HG03108 (cell line): ENCODE measurements around the gene FAM83E.

Source experiments
- ATAC-seq: cut with Tn5 transposase; IDR thresholded peaks from one replicate; pipeline ENCODE4 v1.9.1; 2021; ENCODE audit warnings: moderate library complexity; ENCODE audit not compliant: unreplicated experiment

FAM83E gene

DNA sequence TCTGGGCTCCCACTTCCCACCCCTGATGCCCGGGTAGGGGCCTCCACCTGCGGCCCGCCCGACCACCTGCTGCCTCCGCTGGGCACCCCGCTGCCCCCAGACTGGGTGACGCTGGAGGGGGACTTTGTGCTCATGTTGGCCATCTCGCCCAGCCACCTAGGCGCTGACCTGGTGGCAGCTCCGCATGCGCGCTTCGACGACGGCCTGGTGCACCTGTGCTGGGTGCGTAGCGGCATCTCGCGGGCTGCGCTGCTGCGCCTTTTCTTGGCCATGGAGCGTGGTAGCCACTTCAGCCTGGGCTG lies 14.4 kb upstream of the FAM83E start:
- no peak for ATAC-seq

DNA sequence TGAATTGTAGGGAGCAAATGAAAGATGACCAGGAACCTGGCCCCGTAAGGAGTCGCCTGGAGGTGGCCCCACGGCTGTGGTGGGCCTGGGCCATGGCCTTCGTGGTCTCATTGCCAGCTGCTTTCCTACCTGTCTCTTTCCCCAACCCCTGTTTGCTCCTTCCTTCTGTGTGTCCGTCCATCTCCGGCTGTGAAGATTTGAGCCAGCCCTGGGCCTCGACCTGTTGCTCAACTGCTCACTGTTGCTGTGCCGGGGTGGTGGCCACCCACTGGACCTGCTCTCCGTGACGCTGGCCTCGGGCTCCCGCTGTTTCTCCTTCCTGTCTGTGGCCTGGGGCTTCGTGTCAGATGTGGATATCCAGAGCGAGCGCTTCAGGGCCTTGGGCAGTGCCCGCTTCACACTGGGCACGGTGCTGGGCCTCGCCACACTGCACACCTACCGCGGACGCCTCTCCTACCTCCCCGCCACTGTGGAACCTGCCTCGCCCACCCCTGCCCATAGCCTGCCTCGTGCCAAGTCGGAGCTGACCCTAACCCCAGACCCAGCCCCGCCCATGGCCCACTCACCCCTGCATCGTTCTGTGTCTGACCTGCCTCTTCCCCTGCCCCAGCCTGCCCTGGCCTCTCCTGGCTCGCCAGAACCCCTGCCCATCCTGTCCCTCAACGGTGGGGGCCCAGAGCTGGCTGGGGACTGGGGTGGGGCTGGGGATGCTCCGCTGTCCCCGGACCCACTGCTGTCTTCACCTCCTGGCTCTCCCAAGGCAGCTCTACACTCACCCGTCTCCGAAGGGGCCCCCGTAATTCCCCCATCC lies 13.8 kb upstream of the FAM83E start:
- ATAC-seq, result no peak

DNA sequence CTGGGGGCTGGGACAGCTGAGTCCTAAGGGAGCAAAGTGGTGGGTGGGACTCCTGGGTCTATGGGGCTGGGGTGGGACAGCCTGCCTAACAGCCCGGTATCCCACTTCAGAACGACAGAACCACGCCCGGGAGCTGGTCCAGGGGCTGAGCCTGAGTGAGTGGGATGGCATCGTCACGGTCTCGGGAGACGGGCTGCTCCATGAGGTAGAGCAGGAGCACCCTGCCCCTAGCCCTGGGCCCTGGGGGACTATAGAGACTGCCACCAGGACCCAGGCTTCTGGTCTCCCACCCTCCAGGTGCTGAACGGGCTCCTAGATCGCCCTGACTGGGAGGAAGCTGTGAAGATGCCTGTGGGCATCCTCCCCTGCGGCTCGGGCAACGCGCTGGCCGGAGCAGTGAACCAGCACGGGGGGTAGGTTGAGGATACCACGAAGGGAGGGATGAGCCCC lies 13.0 kb upstream of the FAM83E start:
- ATAC-seq, result no peak

DNA sequence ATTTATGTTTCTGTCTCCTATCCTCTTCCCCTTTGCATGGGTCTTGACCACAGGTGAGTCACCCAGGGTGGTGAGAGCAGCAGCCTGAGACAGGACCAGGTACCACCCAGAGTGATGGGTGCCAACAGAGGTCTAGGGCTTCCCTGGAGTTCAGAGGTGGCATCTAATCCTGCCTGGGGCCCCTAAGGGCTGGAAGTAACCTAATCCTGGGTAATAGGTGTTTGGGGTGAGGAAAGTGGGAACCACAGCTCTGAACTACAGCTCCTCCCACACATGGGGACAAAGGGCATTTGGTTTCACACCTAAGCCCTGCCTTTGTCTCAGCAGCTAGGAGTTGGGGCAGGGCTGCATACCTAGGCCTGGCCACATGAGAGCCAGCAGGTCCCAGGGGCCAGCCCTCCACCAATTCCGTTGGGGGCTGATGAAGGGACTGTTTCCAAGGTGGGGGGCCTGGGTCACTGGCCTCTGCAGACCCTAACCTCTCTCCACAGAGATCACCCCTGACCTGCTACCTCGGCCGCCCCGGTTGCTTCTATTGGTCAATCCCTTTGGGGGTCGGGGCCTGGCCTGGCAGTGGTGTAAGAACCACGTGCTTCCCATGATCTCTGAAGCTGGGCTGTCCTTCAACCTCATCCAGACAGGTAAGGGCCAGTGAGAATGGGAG lies 12.5 kb upstream of the FAM83E start:
- no peak for ATAC-seq

DNA sequence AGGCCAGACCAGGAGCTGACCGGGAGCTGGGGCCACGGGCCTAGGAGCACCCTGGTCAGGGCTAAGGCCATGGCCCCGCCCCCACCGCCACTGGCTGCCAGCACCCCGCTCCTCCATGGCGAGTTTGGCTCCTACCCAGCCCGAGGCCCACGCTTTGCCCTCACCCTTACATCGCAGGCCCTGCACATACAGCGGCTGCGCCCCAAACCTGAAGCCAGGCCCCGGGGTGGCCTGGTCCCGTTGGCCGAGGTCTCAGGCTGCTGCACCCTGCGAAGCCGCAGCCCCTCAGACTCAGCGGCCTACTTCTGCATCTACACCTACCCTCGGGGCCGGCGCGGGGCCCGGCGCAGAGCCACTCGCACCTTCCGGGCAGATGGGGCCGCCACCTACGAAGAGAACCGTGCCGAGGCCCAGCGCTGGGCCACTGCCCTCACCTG lies 11.0 kb upstream of the FAM83E start:
- no peak for ATAC-seq

DNA sequence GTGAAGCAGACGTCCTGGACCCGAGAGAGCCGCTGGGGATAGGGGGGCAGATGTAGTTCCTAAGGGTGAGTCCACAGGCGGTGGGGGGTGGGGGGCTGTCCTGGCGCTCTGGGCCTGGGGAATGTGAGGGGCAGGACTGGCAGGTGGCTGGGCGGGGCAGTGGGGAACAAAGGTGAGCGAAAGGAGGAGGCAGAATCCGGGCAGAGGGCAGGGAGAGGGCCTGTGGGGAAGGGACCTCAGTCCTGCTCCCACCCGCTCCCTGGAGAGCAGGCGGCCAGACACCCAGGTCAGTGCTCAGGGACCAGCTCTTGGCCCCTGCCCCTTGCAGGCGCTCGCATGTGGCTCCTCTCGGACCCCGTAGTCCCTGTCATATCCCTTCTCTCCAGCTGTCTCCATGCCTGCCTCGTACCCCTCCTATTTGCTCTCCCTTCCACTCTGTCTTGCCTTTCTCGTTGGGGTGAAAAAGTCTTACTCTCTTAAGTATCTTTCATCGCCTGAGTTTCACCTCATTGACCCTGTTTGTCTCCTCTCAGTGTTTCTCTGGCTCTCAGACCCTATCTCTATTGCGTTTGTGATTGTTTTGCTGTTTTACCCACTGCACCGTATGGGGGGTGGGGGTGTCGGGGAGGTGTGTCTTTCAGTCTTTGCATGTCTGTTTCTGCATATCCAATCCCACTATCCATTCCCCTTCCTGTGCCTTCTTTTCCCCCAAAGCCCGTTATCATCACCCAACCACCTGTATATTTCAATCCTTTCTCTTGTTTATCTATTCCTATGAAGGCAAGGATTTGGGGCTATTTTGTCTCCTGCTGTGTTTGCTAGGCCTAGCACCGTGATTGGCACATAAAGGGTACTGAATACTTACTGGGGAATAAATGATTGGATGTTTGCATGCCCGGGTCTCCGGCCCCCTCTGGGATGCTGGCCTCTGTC lies 10.2 kb upstream of the FAM83E start:
- ATAC-seq, result no peak

DNA sequence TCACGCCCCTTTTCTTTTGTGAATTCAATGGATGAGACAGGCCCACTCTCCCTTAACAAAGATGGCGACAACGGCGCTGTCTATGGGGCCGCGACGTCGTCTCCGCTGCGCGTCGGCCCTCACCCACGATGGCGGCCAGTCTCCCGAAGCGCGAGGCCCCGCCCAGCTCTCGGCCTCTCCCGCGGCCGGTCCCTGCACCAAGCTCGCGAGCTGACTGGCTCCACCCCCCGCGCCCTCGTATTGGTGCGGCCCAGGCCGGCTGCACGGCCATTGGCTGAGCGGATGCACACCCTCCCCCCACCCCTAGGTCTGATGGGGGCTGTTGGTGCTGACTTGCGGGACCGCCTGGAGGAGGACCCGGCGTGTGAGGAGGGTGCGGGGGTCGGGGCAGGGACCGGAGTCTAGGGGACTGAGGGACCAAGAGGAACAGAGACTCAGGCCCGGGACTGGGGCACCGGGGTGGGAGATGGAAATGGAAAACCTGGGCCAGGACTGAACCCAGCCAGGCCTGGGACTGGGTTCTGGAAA lies 9.3 kb upstream of the FAM83E start:
- peak; percentile 65 for ATAC-seq

DNA sequence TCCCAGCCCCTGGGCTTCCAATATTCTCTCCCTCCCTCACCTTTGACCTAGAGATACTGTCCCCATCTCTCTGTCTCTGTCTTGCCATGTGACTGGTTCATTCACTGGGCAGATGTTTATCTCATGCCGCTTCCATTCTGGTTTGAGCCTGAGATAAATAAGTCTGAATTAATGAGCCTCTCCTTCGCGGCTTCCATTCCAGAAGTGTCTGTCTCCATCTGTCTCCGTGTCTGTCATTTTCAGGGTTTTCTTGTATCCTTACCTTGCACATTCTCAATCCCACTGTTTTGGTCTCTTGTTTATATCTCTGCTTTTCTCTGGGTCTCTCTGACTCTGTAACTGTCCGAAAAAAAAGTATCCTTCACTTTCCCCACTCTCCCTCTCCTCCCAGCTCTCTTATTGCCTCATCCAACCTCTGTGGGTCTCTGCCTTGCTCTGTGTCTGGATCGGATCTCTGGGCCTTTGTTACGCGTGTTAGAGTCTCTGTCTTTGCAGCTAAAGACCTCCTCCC lies 8.7 kb upstream of the FAM83E start:
- ATAC-seq, result no peak

DNA sequence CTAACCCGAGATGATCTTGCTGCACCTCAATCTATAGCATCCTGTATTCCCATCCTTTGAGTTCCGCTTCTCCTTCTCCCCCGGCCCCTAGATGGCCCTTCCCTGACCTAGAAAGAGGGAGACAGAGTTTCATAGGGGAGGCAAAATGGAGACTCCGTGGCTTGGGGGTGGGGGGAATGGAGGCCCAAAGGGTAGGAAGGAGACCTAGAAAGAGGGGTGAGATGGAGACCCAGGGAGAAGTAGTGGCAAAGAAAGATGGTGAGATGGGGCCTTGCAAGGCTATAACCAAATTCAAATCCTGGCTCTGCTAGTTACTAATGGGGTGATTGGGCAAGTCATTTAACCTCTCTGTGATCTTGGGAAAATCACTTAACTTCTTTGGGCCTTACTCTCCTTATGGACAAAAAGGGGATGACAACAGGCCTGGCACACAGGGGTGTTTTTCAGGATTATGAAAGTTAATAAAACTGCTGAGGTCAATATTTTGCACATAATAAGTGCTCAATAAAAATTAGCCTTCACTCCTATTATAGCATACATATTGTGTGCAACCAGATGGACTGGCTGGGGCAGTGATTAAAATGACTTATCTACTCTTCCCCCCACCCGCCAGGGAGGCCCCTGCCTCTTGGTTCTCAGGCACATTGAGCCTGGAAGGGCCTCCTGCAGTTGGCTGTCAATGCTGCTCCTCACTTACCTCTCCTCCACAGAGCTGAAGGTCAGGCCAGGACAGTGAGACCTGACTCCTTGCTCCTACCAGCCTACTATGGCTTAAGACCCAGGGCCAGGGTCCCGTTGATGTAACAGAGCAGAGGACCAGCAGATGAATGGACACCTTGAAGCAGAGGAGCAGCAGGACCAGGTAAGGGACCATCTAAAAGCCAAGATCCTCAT lies 5.1 kb upstream of the FAM83E start:
- ATAC-seq, result no peak

DNA sequence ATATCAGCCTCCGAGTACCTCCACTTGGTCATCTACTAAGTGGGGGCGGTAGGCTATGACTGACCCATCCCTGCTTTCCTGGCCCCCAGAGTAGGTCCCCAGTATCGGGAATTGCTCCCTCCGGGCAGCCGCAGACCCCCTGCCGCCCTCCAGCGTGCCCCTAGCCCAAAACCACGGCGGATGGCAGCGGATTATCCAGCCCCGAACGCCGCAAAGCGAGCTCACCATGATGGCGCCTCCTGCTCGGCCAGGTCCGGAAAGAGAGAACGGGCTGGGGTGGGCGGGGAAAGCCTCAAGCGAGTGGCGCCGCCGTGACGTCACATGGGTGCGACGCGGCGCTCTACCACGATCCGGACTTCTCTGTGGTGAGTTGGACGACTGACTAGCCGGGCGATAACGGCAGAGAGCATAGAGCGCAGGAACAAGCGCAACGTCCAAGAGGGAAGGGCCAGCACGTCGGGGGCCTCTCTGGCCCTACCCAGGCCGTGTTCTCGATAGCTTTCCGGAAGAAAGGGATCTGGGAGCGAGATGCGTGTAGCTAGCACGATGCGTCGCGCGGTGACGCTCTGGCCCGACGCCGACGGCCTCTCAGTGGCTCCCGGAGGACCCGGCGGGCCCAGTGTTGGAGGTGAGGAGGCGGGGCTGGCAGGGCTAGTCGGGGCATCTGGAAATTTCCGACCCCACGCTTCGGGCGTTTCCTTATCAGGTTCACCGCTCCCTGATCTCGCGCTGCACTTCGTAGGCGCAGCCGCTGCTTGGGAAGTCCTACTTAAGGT lies 4.2 kb upstream of the FAM83E start, which contains the start of the genes RPL18 and SPHK2:
RPL18 (minus strand) TSS at position 263 of the 776 bp plus-strand sequence; CDS start at position 228, 35 bp downstream.
SPHK2 (plus strand) TSS at position 591 of the 776 bp plus-strand sequence. CDS start 1,009 bp downstream, outside the sequence.
- ATAC-seq, result peak; percentile 77

DNA sequence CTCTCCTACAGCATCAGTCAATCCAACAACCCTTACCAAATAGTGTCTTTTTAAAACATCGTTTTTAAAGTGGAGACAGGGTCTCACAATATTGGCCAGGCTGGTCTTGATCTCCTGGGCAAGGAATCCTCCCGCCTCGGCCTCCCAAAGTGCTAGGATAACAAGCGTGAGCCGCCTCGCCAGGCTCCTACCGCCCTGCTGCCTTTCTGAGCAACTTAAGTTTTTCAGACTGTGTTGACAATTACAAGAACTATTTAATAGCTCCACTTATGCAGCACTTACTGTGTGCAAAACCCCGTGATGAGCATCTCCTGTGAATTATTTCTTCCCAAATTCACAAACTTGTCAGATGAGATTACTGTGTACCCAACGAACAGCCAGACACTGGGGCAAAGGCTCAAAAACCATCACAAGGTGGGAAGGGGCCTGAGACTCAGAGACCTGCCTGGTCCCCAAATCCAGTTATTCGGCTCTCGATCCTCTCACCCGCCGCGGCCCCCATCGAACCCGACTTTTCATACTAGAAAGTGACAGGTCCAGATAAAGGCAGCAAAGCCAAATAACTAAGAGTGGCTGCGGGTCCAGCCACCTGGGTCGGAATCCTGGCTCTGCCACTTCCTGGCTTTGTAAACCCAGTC lies 3.5 kb upstream of the FAM83E start:
- ATAC-seq, result no peak

DNA sequence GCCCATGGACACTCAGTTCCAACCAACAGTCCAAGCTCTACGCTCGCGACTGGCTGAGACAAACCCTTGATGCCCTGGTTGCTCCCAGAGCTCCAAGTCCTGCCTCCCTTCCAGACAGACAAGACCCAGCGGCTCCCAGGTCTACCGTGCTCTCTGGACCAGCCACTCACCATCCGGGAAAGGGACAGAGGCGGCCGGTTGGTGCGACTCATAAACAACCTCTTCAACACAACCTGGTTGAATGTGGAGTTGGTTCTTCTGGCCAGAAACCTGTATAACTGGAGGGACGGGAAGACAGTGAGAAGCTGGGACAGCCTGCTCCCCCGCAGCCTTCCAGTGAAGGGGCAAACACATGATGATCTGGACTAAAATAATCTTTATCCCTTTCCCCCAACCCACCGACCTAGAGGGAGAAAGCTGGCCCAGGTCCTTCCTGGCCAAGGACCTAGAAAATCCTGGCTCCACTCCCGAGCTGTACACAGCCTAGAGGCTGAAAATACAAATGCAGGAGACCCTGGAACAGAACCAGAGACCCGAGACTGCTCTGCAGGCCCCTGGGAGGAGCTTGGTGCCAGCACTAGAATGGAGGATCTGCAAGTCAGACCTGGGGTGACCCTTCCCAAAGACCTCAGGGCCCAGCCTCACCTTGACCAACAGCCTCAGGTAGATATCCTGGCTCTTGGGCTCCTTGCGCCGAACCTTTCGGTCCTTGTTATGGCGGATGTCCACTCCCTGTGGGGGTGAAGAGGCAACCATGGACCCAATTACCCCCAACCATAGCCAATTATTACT lies 2.5 kb upstream of the FAM83E start:
- ATAC-seq, result no peak

DNA sequence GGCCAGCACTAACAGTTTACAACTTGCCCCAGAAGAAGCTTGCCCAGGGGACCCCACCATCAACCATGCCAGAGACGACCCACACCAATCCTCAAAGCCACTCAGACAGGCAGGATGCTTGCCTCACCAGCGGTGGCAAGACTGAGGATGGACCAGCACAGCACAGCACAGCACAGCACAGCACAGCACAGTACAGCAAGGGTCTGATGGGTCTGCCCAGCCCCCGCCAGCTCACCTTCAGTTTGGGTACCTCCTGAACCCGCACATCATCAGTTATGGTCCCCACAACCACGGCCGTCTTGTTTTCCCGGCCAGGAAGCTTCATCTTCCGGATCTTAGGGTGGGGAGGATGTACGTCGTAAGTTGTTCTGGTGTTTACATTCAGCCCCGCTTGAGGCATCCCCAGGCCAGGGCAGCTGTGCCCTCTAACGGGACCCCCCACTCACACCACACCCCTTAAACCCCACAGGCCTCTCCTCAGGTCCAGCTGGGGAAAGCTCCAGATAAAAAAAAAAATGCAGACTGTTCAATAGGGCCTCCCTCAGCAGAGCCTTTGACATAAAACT lies 1.7 kb upstream of the FAM83E start:
- ATAC-seq, result no peak

DNA sequence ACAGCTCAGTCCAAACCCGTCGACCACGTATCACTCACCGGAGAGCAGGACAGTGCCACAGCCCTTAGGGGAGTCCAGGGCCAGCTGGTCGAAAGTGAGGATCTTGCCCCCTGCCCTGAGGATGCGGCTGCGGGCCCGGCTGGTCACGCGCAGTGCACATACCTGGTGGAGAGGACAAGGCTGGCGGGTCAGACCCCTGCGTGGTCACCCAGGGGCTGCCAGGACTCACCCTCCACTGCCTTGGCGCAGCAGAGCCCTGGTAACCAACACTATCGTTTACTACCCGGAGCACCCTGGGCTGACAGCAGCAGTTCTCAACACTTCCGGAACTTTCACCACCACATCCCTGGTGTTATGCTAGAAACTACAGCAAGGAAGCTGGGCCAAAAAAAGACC lies 1.2 kb upstream of the FAM83E start:
- no peak for ATAC-seq

DNA sequence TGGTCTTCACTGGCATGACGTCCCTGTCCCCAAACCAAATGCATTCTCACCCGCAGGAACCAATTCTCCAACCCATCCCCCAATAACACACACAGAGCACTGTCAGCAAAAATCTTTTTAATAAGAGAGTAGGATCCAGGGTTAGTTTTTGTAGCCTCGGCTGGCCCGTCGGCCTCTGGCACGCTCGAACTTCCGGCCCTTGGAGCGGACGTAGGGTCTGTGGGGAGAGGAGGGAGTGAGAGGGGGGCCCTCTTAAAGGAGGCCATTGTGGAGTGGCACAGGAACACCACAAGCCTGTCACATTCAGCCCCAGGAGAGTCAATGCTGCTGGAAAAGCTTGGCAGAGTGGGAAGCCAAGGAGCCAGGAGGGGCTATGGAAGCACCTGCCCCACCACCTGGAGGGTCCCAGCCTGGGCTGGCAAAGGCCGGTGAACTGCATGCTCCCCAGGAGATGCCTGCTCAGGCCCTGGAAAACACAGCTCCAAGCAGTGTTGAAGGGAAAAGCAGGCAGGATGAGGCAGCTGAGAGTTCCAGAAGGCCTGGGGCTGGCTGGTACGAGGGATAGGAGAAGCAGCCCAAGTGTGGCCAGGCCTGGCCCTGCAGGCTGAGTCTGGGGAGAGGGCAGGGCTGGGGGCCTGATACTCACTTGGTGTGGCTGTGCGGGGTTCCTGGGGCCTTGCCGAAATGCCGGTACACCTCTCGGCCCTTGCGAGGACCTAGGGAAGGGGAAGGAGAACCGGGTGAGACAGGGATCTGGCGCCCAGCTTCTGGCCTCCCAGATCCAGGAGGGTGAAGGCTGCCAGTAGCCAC lies 560 bp upstream of the FAM83E start:
- no peak for ATAC-seq

DNA sequence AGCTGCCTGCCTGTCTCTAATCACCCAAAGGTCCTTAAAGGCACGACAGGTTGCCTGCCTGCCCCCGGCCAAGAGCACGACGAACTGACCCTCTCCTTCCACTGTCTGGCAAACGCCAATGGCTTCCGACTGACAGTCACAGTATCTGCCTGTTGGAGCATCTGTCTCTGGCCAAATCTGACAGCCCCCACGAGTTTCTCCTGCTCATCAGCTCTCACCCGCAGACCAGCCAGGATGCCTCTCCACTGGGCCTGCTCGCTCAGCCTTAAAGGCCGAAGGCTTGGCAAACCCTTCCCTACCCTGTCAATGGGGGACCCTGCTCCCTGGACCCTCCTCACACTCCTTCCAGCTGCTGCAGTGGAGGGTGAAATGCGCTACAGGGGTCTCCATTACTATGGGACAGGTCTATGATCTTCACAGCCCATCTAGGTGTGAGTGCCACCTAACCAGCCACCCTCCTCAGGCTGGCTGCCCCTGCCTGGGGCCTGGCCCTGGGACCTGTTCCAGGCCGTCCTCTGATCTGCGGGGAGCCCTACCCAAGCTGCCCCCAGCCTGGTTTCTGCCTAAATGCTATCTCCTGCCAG lies 932 bp downstream of the FAM83E start:
- no peak for ATAC-seq
